Measurements from ENCODE around the gene PCMTD2. TPM values are rescaled to one million over a fixed set of nuclear protein-coding genes. Genes with fewer than 3 reads are reported as not detected.

PCMTD2 gene
- total RNA-seq = 118 TPM

- FAIRE-seq (no peak), DNase-seq (ENCODE audit: low spot score in 2 of 2) (peak; percentile 97 to 98)
These were observed at the start of gene PCMTD2 for GRCh38 chr20:64255361-64256281. PCMTD2 (plus strand) TSS chr20:64255748; CDS start chr20:64259966, 4,218 bp downstream.

DNA sequence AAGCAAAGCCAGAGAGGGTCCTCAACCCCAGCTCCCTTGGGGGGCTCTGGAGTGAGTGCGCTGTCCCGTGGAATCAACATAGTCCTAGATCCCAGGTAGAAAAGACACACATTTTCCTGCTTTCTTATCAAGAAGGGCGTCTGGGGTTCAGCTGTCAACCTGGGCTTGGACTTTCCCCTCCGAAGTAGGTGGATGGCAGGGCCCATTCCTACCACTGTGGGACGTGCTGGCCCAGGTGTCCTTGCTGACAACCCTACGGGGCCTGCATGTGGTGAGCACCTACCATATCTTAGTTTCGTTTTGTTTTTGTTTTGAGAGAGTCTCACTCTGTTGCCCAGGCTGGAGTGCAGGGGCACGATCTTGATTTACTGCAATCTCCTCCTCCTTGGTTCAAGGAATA, 48.9 kb upstream of the PCMTD2 start:
- FAIRE-seq (no peak), DNase-seq (ENCODE audit: low spot score in 2 of 2) (no peak)

- no peak for DNase-seq (ENCODE audit: low spot score in 2 of 2)
- FAIRE-seq = no peak
These were observed 47.6 kb upstream of the PCMTD2 start for GRCh38 chr20:64207641-64208590.

DNA sequence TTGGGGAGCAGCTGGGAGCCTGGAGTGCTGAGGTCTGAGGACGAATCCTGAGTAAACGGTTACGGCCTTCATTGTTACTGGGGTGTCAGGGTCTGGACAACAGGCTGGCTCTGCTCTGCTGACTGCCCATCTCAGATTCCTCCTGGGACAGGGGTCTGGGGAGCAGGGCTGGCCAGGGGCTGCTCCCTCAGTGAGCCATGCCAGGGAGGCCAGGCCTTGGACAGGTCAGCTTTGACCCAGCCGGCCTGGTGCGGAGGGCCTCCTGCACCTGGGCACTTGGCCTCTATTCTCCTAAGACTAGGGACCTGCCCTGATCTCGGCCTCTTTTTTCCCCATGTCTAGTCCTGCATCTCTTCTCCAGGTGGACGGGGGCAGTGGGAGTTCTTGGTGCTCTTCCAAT, 46.4 kb upstream of the PCMTD2 start:
- FAIRE-seq = no peak
- no peak for DNase-seq (ENCODE audit: low spot score in 2 of 2)

GRCh38 chr20:64210656-64211369, 44.7 kb upstream of the PCMTD2 start:
- DNase-seq (ENCODE audit: low spot score in 2 of 2) (no peak), FAIRE-seq (no peak)

- DNase-seq (ENCODE audit: low spot score in 2 of 2) = no peak
- no peak for FAIRE-seq
These were observed 43.5 kb upstream of the PCMTD2 start for GRCh38 chr20:64211874-64212658.

- no peak for FAIRE-seq
- DNase-seq (ENCODE audit: low spot score in 2 of 2) = peak in 1 of 2 donors; percentile 60
These were observed 42.8 kb upstream of the PCMTD2 start for GRCh38 chr20:64212755-64213154.

DNA sequence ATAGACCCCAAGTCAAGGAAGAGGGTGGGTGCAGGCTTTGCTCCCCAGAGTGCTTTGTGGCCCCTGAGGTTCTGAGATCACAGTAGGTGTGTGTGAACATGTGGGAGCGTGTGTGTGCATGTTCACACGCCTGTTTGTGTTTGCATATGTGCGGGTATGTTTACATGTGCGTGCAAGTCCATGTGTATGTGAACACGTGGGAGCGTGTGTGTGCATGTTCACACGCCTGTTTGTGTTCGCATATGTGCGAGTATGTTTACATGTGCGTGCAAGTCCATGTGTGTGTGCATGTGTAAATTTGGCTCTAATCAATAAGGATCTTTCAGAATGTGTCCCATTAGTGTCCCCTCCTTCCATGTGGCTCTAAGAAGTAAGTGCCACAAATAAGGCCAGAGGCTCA, 41.4 kb upstream of the PCMTD2 start:
- no peak for FAIRE-seq
- DNase-seq (ENCODE audit: low spot score in 2 of 2) = no peak

- DNase-seq (ENCODE audit: low spot score in 2 of 2) = no peak
- no peak for FAIRE-seq
These were observed 40.6 kb upstream of the PCMTD2 start for GRCh38 chr20:64214952-64215351.

DNA sequence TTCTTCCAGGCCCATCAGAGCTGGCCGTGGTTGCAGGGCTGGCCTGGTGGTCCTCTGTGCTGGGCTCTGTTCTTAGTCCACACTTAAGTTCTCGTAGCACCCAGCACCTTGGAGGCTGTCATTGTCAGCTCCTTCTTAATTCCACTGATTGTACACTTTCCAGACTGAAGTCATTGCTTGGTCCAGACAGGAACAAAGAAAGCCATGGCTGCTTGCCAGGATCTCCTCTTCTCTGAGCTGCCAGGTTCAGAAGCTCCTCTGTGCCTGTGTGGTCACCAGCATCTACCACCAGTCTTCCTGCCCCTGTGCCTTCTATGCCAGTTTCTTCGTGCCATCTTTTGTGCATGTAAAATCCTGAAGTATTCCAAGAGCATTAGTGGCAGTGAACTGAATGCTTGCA, 39.5 kb upstream of the PCMTD2 start:
- DNase-seq (ENCODE audit: low spot score in 2 of 2) (no peak), FAIRE-seq (no peak)

DNA sequence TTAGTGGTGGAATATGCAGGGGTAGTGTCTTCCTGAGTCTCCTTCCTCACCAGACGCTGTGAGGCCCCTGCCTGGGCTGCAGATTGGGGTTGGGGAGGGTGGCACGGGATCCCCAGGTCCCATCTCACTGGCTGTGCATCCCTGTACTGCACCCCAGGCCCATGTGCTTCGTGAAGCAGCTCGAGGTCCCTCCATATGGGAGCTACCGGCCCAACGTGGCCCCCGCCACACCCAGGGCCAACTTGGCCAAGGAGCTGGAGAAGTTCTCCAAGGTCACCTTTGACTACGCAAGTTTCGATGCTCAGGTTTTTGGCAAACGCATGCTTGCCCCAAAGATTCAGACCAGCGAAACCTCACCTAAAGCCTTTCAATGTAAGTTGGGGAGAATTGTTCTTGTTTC, 38.6 kb upstream of the PCMTD2 start:
- FAIRE-seq (no peak), DNase-seq (ENCODE audit: low spot score in 2 of 2) (no peak)

- FAIRE-seq (no peak), DNase-seq (ENCODE audit: low spot score in 2 of 2) (no peak)
These were observed 37.9 kb upstream of the PCMTD2 start for GRCh38 chr20:64217539-64218221.

DNA sequence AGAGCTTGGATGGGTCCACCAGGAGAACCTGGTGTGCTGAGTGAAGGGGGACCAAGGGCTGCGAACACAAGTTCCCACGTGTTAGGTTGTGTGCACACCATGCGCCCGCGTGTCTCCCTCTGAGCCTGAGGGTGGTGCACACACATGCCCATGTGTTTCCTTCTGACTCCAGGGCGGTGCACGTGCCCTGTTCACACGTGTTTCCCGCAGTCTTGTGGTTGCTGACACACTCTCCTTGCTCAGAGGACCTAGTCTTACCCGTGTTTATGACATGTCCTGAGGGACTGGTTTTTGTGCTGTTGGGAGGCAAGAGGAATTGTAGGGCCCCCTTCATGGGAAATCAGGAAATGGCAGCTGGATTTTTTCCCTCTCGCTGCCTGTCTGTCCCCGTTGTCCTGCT, 36.3 kb upstream of the PCMTD2 start:
- FAIRE-seq = no peak

DNA sequence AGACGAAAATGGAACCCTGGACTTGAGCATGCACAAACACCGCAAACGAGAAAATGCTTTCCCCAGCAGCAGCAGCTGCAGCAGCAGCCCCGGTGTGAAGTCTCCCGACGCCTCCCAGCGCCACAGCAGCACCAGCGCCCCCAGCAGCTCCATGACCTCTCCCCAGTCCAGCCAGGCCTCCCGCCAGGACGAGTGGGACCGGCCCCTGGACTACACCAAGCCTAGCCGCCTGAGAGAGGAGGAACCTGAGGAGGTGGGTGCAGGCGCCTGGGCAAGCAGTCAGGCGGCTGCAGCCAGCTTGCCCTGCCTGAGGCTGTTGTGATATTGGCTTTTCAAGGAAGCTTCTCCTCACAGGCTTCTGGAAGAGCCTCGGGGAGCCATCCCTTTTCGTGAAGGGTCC, 35.8 kb upstream of the PCMTD2 start:
- FAIRE-seq (no peak), DNase-seq (ENCODE audit: low spot score in 2 of 2) (no peak)

More for the DNA sequence above, 36.3 kb upstream of the PCMTD2 start:
- no peak for DNase-seq (ENCODE audit: low spot score in 2 of 2)

GRCh38 chr20:64220420-64220819, 35.1 kb upstream of the PCMTD2 start:
- no peak for DNase-seq (ENCODE audit: low spot score in 2 of 2)
- no peak for FAIRE-seq

GRCh38 chr20:64220891-64221527, 34.5 kb upstream of the PCMTD2 start:
- DNase-seq (ENCODE audit: low spot score in 2 of 2) = no peak
- no peak for FAIRE-seq

- DNase-seq (ENCODE audit: low spot score in 2 of 2) = no peak
- FAIRE-seq = no peak
These were observed 33.2 kb upstream of the PCMTD2 start for GRCh38 chr20:64222291-64222735.

GRCh38 chr20:64222851-64223525, 32.6 kb upstream of the PCMTD2 start:
- FAIRE-seq (no peak), DNase-seq (ENCODE audit: low spot score in 2 of 2) (no peak)
